Lower lobe of right lung (tissue), 2 donors: ENCODE measurements around the gene AFAP1. TPM values are rescaled to one million over a fixed set of nuclear protein-coding genes. Genes with fewer than 3 reads are reported as not detected.
A peak's percentile ranks its signal among the peaks of the same experiment; 100 is the strongest.
"Not testable (repeated sequence)": the region's sequence is repeated elsewhere in the genome, so short reads cannot be mapped to it uniquely, and the experiment has no call there.

Source experiments
- ATAC-seq, 2 donors: fragments of 200-7000 bp; cut with Tn5 transposase; one replicate each; pipeline ENCODE4 v1.9.1; 2020 to 2022; ENCODE audit warnings: mild to moderate bottlenecking in 2 of 2, moderate library complexity in 2 of 2
- DNase-seq: peaks from one replicate; pipeline ENCODE4 v3.0.0-alpha.2; 2020
- H3K27ac ChIP-seq: fragments of 200-600 bp; one replicate; pipeline ENCODE4 v1.8.0; 2022
- H3K27me3 ChIP-seq: fragments of 200-600 bp; one replicate; pipeline ENCODE4 v1.8.0; 2022; ENCODE audit warnings: low read depth
- H3K36me3 ChIP-seq: fragments of 200-600 bp; one replicate; pipeline ENCODE4 v1.8.0; 2022; ENCODE audit warnings: mild to moderate bottlenecking
- H3K4me1 ChIP-seq: fragments of 200-600 bp; one replicate; pipeline ENCODE4 v1.8.0; 2022
- H3K4me3 ChIP-seq: fragments of 200-600 bp; one replicate; pipeline ENCODE4 v1.8.0; 2022; ENCODE audit warnings: mild to moderate bottlenecking
- H3K9me3 ChIP-seq: fragments of 200-600 bp; one replicate; pipeline ENCODE4 v1.8.0; 2022
- intact Hi-C: fragments of 100-400 bp; cut with DNase I; formaldehyde crosslinking; loops from one replicate; pipeline ENCODE4 v1.11.0; 2022
- total RNA-seq: library from RNA; stranded (reverse); fragmentation: NEBNext Ultra II Directional; extraction: Animal tissue kit (Norgen Biotek cat#: 25700); gene quantifications from one replicate; pipeline ENCODE4 v1.2.1, GENCODE V29; 2021
- TF ChIP-seq, protein P1 (sequence below): fragments of 200-600 bp; IDR thresholded peaks from one replicate; pipeline ENCODE4 v1.8.0; 2022; ENCODE audit warnings: antibody characterized with exemption, mild to moderate bottlenecking
- donor health status: DM: no; HTN: yes; CAD: no; lungs with severe emphysema.

AFAP1 gene
- total RNA-seq, 1 donor from 2014 or later, result 21.0 TPM

DNA sequence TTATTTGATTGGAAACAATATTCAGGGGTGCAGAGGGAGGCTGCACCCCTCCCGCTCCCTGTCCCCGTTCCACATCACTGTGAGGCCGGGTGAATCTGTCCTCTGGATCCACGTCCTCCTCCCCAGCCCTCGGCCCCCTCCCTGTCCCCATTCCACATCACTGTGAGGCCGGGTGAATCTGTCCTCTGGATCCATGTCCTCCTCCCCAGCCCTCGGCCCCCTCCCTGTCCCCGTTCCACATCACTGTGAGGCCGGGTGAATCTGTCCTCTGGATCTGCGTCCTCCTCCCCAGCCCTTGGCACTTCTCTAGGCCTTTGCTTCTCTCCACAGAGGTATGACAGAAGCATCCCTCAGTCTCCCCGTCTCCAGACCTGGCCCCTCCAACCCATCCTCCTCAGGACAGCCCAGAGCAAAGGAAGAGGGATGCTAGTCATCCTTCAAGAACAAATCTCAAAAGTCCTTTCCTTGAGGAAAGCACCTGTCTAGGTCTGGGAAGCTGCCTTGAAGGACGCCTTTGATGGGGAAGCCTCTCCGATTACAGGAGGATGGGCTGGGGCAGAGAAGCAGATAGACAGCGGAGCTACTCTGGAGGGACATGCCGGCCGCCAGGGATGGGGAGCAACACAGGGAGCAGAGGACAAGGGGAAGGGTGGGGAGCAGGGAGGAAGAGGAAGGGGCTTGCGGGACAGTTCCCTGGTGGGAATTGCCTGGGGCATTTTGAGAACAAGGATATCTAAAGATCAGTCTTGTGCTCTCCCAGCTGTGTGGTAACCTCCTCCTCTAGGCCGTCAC is 10.8 kb upstream of the AFAP1 start:
- intact Hi-C loops, result no loop called here

DNA sequence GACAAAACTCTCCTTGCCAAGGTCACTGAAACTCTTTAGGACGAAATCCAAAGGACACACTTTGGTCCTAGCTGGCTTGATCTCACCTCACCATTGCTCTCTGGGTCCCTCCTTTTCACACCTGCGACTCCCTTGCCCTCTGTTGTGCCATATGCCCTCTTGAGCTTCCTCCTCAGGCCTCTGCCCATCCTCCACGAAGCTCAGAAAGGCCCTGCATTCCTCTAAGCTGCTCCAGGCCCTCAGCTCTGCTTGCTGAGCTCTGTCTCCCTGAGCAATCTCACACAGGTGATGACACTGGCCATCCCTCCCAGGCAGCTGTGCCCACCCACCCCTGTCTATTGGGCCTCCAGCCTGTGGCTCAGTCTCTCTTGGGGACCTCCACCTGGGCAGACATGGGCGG is 10.1 kb upstream of the AFAP1 start:
- no peaks in the 10 kb centered on the region for H3K4me1 ChIP-seq
- no peak overlapping the region for H3K27ac ChIP-seq
- no peak overlapping the region for H3K4me3 ChIP-seq
- H3K27me3 ChIP-seq, result no peaks in the 10 kb centered on the region
- no peak for DNase-seq
- intact Hi-C loops, result no loop called here
- H3K36me3 ChIP-seq, result no peaks in the 10 kb centered on the region
- ATAC-seq, result no peak
- TF ChIP-seq, protein P1, sequence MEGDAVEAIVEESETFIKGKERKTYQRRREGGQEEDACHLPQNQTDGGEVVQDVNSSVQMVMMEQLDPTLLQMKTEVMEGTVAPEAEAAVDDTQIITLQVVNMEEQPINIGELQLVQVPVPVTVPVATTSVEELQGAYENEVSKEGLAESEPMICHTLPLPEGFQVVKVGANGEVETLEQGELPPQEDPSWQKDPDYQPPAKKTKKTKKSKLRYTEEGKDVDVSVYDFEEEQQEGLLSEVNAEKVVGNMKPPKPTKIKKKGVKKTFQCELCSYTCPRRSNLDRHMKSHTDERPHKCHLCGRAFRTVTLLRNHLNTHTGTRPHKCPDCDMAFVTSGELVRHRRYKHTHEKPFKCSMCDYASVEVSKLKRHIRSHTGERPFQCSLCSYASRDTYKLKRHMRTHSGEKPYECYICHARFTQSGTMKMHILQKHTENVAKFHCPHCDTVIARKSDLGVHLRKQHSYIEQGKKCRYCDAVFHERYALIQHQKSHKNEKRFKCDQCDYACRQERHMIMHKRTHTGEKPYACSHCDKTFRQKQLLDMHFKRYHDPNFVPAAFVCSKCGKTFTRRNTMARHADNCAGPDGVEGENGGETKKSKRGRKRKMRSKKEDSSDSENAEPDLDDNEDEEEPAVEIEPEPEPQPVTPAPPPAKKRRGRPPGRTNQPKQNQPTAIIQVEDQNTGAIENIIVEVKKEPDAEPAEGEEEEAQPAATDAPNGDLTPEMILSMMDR, result no peak
- H3K9me3 ChIP-seq, result peaks cover 5% of the 10 kb centered on the region

More for the DNA sequence above, 10.8 kb upstream of the AFAP1 start:
- ATAC-seq (peak in 1 of 2 donors; percentile 34), DNase-seq (no peak)
- TF ChIP-seq, protein P1, result no peak
- no peak overlapping the region for H3K27ac ChIP-seq
- no peaks in the 10 kb centered on the region for H3K4me1 ChIP-seq
- peaks cover 5% of the 10 kb centered on the region for H3K9me3 ChIP-seq
- no peaks in the 10 kb centered on the region for H3K36me3 ChIP-seq
- H3K27me3 ChIP-seq, result no peaks in the 10 kb centered on the region
- H3K4me3 ChIP-seq, result no peak overlapping the region

DNA sequence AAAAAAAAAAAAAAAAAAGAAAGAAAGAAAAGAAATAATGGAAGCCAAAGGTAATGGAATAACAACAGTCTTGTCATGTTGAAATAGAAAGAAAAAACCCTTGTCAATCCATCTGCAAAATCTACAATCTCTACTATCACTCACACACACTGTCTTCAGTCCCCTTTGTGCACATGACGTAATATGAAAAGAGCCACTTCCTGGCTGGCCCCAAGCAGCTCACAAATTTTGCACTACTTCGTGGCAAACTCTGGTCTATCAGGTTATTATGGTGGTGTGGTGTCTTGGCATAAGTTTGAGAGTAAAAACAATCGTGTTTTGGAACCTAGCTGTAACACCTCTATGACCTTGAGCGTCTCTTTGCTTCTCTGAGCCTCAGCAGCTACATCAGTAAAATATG is 8.3 kb upstream of the AFAP1 start:
- intact Hi-C loops, result no loop called here
- H3K36me3 ChIP-seq, result no peaks in the 10 kb centered on the region
- H3K27ac ChIP-seq, result no peak overlapping the region

DNA sequence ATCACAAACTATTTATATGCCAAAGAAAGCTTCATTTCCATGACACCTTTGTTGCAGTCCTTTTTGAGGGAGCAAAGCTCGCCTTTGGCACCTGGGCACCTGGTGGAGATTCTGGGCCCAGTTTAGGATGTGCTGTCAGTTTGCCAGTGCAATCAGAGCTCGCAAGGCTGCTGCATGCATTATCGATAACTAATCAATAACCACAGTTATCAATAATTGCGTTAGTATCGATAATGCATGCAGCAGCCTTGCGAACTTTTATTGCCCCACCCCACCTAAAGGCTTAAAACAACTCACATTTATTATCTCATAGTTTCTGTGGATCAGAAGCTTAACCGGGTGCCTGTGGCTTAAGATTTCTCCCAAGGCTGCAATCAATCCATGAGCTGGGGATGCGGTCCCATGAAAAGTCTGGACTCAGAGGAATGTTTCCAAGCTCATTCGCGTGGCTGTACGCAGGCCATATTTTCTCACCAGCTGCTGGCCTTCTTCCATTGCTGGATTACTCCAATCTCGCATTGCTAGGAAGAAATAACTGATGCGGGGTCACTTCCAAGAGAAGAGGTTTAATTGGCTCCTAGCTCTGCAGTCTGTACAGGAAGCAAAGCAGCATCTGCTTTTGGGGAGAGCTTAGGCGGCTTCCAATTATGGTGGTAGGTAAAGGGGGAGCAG is 6.2 kb upstream of the AFAP1 start:
- no peak for ATAC-seq
- no peak for DNase-seq

More for the DNA sequence above, 8.3 kb upstream of the AFAP1 start:
- TF ChIP-seq, protein P1, result no peak
- Histone ChIP-seq H3K4me3 (no peak overlapping the region), H3K9me3 (no peaks in the 10 kb centered on the region), H3K27me3 (no peaks in the 10 kb centered on the region), H3K4me1 (no peaks in the 10 kb centered on the region)
- DNase-seq, result no peak
- ATAC-seq, result no peak

DNA sequence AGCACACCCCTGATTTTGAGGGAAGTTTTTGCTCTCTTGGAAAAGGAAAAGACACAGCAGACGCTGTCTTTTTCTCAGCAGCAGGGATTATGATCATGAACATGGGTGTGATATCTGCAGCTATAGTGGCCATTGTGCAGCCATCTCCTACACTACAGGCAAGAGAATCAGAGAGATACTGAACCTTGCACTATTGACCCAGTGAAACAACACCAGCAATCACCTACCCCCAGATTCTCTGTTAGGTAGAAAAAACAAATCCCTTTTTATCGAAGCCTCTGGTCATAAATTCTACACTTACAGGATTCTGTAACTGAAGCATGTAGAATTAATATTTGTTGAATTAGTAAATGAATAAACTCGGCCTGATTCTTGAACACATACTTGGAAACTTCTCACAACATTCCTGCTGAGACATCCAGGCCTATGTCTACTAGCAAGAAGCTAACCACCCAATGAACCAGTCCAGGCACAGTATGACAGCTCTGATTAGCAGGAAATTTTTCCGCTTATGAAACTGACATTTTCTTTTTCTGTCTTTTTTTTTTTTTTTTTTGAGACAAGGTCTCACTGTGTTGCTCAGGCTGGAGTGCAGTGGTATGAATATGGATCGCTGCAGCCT is 5.0 kb upstream of the AFAP1 start:
- Histone ChIP-seq H3K9me3 (no peaks in the 10 kb centered on the region), H3K27me3 (no peaks in the 10 kb centered on the region), H3K4me1 (peaks cover 4% of the 10 kb centered on the region), H3K4me3 (no peak overlapping the region), H3K27ac (no peak overlapping the region), H3K36me3 (no peaks in the 10 kb centered on the region)
- intact Hi-C loops, result no loop called here
- no peak for ATAC-seq
- no peak for DNase-seq
- TF ChIP-seq, protein P1, result no peak

More for the DNA sequence above, 6.2 kb upstream of the AFAP1 start:
- Histone ChIP-seq H3K4me1 (no peaks in the 10 kb centered on the region), H3K9me3 (no peaks in the 10 kb centered on the region), H3K36me3 (no peaks in the 10 kb centered on the region), H3K27ac (no peak overlapping the region), H3K27me3 (no peaks in the 10 kb centered on the region), H3K4me3 (no peak overlapping the region)
- TF ChIP-seq, protein P1, result no peak
- intact Hi-C loops, result no loop called here

DNA sequence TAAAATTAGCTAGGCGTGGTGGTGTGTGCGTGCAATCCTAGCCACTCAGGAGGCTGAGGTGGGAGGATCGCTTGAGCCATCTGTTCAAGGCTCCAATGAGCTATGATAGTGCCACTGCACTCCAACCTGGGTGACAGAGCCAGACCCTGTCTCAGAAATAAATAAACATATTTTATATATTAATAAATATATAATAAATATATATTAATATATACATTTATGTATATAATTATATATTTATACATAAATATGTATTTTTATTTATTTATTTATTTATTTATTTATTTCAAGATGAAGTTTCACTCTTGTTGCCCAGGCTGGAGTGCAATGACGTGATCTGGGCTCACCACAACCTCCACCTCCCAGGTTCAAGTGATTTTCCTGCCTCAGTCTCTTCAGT is 4.0 kb upstream of the AFAP1 start:
- ATAC-seq, H3K9me3 ChIP-seq, H3K4me3 ChIP-seq, intact Hi-C loops, H3K4me1 ChIP-seq, H3K27me3 ChIP-seq, DNase-seq, H3K27ac ChIP-seq, H3K36me3 ChIP-seq: not testable (repeated sequence)
